CD4-positive, CD25-positive, alpha-beta regulatory T cell (primary cell): Measurements from ENCODE around the gene CDH24. TPM values are rescaled to one million over a fixed set of nuclear protein-coding genes. Genes with fewer than 3 reads are reported as not detected.
"Not testable (repeated sequence)": the region's sequence is repeated elsewhere in the genome, so short reads cannot be mapped to it uniquely, and the experiment has no call there.

Experiments used
- ATAC-seq, 2 donors: fragments of 150-1000 bp; cut with Tn5 transposase; one replicate each; pipeline ENCODE4 v1.10.0; 2021; ENCODE audit warnings: low read depth in 2 of 2, moderate number of reproducible peaks in 2 of 2, moderate library complexity in 1 of 2
- DNase-seq, 3 donors: peaks; one replicate each; pipeline versions ENCODE4 v3.0.0 to v3.0.0-alpha.2; 2012 to 2022; ENCODE audit warnings: mixed read lengths in 1 of 3
- H3K27ac ChIP-seq: one replicate; pipeline ENCODE4 v1.7.0; 2013; ENCODE audit warnings: mild to moderate bottlenecking, low read length; ENCODE audit not compliant: insufficient read depth, poor library complexity, severe bottlenecking
- H3K27me3 ChIP-seq: one replicate; pipeline ENCODE4 v1.7.0; 2013; ENCODE audit warnings: low read length; ENCODE audit not compliant: control insufficient read depth, insufficient read depth
- H3K36me3 ChIP-seq: one replicate; pipeline ENCODE4 v1.7.0; 2013; ENCODE audit warnings: mild to moderate bottlenecking, low read length, moderate library complexity; ENCODE audit not compliant: control insufficient read depth, insufficient read depth
- H3K4me1 ChIP-seq: 2 replicates; pipeline ENCODE4 v1.7.0; 2013; ENCODE audit warnings: mild to moderate bottlenecking, low read length; ENCODE audit not compliant: insufficient read depth, control insufficient read depth, poor library complexity, severe bottlenecking
- H3K4me3 ChIP-seq: one replicate; pipeline ENCODE4 v1.7.0; 2013; ENCODE audit warnings: low read depth, mild to moderate bottlenecking, low read length, moderate library complexity
- H3K9me3 ChIP-seq, 2 experiments: 1 replicate in 1 of 2; 2 replicates in 1 of 2; pipeline ENCODE4 v1.7.0; 2013; ENCODE audit warnings: low read length in 2 of 2, mild to moderate bottlenecking in 1 of 2, moderate library complexity in 1 of 2; ENCODE audit not compliant: control insufficient read depth in 2 of 2
- H3K27ac Mint-ChIP-seq, 3 donors: one replicate each; pipeline ENCODE4 v1.8.0; 2020 to 2022; ENCODE audit warnings: mild to moderate bottlenecking in 3 of 3, mixed read lengths in 3 of 3, moderate library complexity in 2 of 3
- H3K27me3 Mint-ChIP-seq: one replicate; pipeline ENCODE4 v1.8.0; 2022; ENCODE audit warnings: mild to moderate bottlenecking, mixed read lengths
- H3K36me3 Mint-ChIP-seq: one replicate; pipeline ENCODE4 v1.8.0; 2020; ENCODE audit warnings: mixed read lengths
- H3K4me1 Mint-ChIP-seq, 4 donors: one replicate each; pipeline ENCODE4 v1.8.0; 2020 to 2022; ENCODE audit warnings: mixed read lengths in 4 of 4, mild to moderate bottlenecking in 1 of 4
- H3K4me3 Mint-ChIP-seq, 4 donors: one replicate each; pipeline ENCODE4 v1.8.0; 2020 to 2022; ENCODE audit warnings: mild to moderate bottlenecking in 4 of 4, mixed read lengths in 4 of 4, moderate library complexity in 3 of 4
- H3K9me3 Mint-ChIP-seq, 7 donors: one replicate each; pipeline ENCODE4 v1.8.0; 2020 to 2022; ENCODE audit warnings: mixed read lengths in 7 of 7, mild to moderate bottlenecking in 3 of 7, moderate library complexity in 2 of 7
- polyA plus RNA-seq, 4 donors: library from polyadenylated mRNA; unstranded; fragments of 300-500 nt; fragmentation: Illumina TruSeq; gene quantifications; one replicate each; pipeline ENCODE4 v1.2.3, GENCODE V29; 2021
- total RNA-seq: library from RNA; stranded (reverse); gene quantifications from one replicate; pipeline ENCODE4 v1.2.3, GENCODE V29; 2022

CDH24 gene
- total and polyA plus RNA-seq, 5 donors from 2014 or later: 0.17 to 2.9 (median 0.29) TPM

- Histone ChIP-seq H3K27me3 (no peaks in the 10 kb centered on the region), H3K9me3 (no peaks in the 10 kb centered on the region), H3K4me1 (peaks cover 30% of the 10 kb centered on the region), H3K36me3 (no peaks in the 10 kb centered on the region), H3K4me3 (peak overlapping the region; percentile 93), H3K27ac (peak overlapping the region; percentile 87)
- peaks cover 13 to 51% (median 32%) of the 10 kb centered on the region in 4 donors for H3K4me1 Mint-ChIP-seq
- DNase-seq (no peak), ATAC-seq (no peak)
- no peaks in the 10 kb centered on the region for H3K36me3 Mint-ChIP-seq
- H3K27me3 Mint-ChIP-seq: no peaks in the 10 kb centered on the region
- H3K4me3 Mint-ChIP-seq: peak overlapping the region; percentile 91 to 99 (median 95)
- H3K27ac Mint-ChIP-seq: peak overlapping the region; percentile 98 to 99 (median 99)
- no peaks in the 10 kb centered on the region for H3K9me3 Mint-ChIP-seq
Observed at GRCh38 chr14:23006188-23006534, 51.2 kb downstream of the CDH24 start.

GRCh38 chr14:23005451-23006187, 51.7 kb downstream of the CDH24 start:
- peak overlapping the region; percentile 91 to 99 (median 95) for H3K4me3 Mint-ChIP-seq
- H3K27me3 Mint-ChIP-seq: no peaks in the 10 kb centered on the region
- Histone ChIP-seq H3K27me3 (no peaks in the 10 kb centered on the region), H3K4me1 (peaks cover 30% of the 10 kb centered on the region), H3K9me3 (no peaks in the 10 kb centered on the region), H3K4me3 (peak overlapping the region; percentile 93), H3K27ac (peak overlapping the region; percentile 87), H3K36me3 (no peaks in the 10 kb centered on the region)
- DNase-seq (no peak), ATAC-seq (no peak)
- peak overlapping the region in 1 of 3 donors; percentile 99 for H3K27ac Mint-ChIP-seq
- no peaks in the 10 kb centered on the region for H3K9me3 Mint-ChIP-seq
- peaks cover 13 to 51% (median 31%) of the 10 kb centered on the region in 4 donors for H3K4me1 Mint-ChIP-seq
- no peaks in the 10 kb centered on the region for H3K36me3 Mint-ChIP-seq

- H3K9me3 ChIP-seq, ATAC-seq, H3K27ac ChIP-seq, H3K36me3 Mint-ChIP-seq, DNase-seq, H3K27me3 Mint-ChIP-seq, H3K27ac Mint-ChIP-seq, H3K36me3 ChIP-seq, H3K4me3 ChIP-seq, H3K9me3 Mint-ChIP-seq, H3K27me3 ChIP-seq: not testable (repeated sequence)
- H3K4me1 ChIP-seq: peaks cover 20% of the 10 kb centered on the region
- Mint-ChIP-seq H3K4me1 (peaks cover 7 to 40% (median 22%) of the 10 kb centered on the region in 4 donors), H3K4me3 (peak overlapping the region in 1 of 4 donors; percentile 36)
Observed at GRCh38 chr14:23004274-23004673, 53.0 kb downstream of the CDH24 start.

- H3K4me3 Mint-ChIP-seq: no peak overlapping the region
- H3K4me1 ChIP-seq: peaks cover 14% of the 10 kb centered on the region
- peaks cover 4% of the 10 kb centered on the region for H3K36me3 Mint-ChIP-seq
- H3K9me3 ChIP-seq: no peaks in the 10 kb centered on the region
- H3K27me3 Mint-ChIP-seq: no peaks in the 10 kb centered on the region
- peaks cover 5 to 24% (median 12%) of the 10 kb centered on the region in 4 donors for H3K4me1 Mint-ChIP-seq
- H3K27ac ChIP-seq: no peak overlapping the region
- no peak overlapping the region for H3K4me3 ChIP-seq
- H3K27ac Mint-ChIP-seq: no peak overlapping the region
- ATAC-seq: no peak
- no peak for DNase-seq
- H3K36me3 ChIP-seq: peaks cover 2% of the 10 kb centered on the region
- H3K9me3 Mint-ChIP-seq: no peaks in the 10 kb centered on the region
- H3K27me3 ChIP-seq: no peaks in the 10 kb centered on the region
Observed at GRCh38 chr14:23002592-23002991, 54.7 kb downstream of the CDH24 start.

GRCh38 chr14:23000860-23001259, 56.5 kb downstream of the CDH24 start:
- H3K27ac Mint-ChIP-seq: no peak overlapping the region
- H3K36me3 Mint-ChIP-seq: peaks cover 4% of the 10 kb centered on the region
- H3K27me3 Mint-ChIP-seq: no peaks in the 10 kb centered on the region
- peaks cover 0 to 7% (median 5%) of the 10 kb centered on the region in 4 donors for H3K4me1 Mint-ChIP-seq
- DNase-seq (no peak), ATAC-seq (no peak)
- no peaks in the 10 kb centered on the region for H3K27me3 ChIP-seq
- H3K36me3 ChIP-seq: peaks cover 2% of the 10 kb centered on the region
- H3K4me3 Mint-ChIP-seq: no peak overlapping the region
- no peak overlapping the region for H3K4me3 ChIP-seq
- H3K27ac ChIP-seq: no peak overlapping the region
- H3K4me1 ChIP-seq: peaks cover under 1% of the 10 kb centered on the region
- no peaks in the 10 kb centered on the region for H3K9me3 Mint-ChIP-seq
- no peaks in the 10 kb centered on the region for H3K9me3 ChIP-seq

GRCh38 chr14:22998329-22999012, 58.8 kb downstream of the CDH24 start:
- H3K9me3 Mint-ChIP-seq: no peaks in the 10 kb centered on the region
- Histone ChIP-seq H3K27me3 (no peaks in the 10 kb centered on the region), H3K9me3 (no peaks in the 10 kb centered on the region), H3K36me3 (peaks cover 6% of the 10 kb centered on the region), H3K4me1 (no peaks in the 10 kb centered on the region), H3K27ac (no peak overlapping the region), H3K4me3 (no peak overlapping the region)
- no peaks in the 10 kb centered on the region for H3K27me3 Mint-ChIP-seq
- H3K4me1 Mint-ChIP-seq: peaks cover 0 to 4% (median 0%) of the 10 kb centered on the region in 4 donors
- peaks cover 4% of the 10 kb centered on the region for H3K36me3 Mint-ChIP-seq
- no peak overlapping the region for H3K4me3 Mint-ChIP-seq
- ATAC-seq (no peak), DNase-seq (no peak)
- H3K27ac Mint-ChIP-seq: no peak overlapping the region

GRCh38 chr14:22997676-22998323, 59.5 kb downstream of the CDH24 start:
- Mint-ChIP-seq H3K27ac (no peak overlapping the region), H3K4me1 (peaks cover 0 to 4% (median 0%) of the 10 kb centered on the region in 4 donors), H3K36me3 (peaks cover 8% of the 10 kb centered on the region), H3K9me3 (no peaks in the 10 kb centered on the region), H3K27me3 (no peaks in the 10 kb centered on the region), H3K4me3 (no peak overlapping the region)
- H3K9me3 ChIP-seq: no peaks in the 10 kb centered on the region
- H3K4me3 ChIP-seq: no peak overlapping the region
- no peaks in the 10 kb centered on the region for H3K27me3 ChIP-seq
- H3K4me1 ChIP-seq: no peaks in the 10 kb centered on the region
- DNase-seq (no peak), ATAC-seq (no peak)
- H3K36me3 ChIP-seq: peaks cover 6% of the 10 kb centered on the region
- no peak overlapping the region for H3K27ac ChIP-seq
